Parathyroid adenoma (tissue), 2 donors: Measurements from ENCODE around the gene SMIM28.
"Not testable (repeated sequence)": the region's sequence is repeated elsewhere in the genome, so short reads cannot be mapped to it uniquely, and the experiment has no call there.

ENCODE experiments used
- H2AFZ ChIP-seq: fragments of 300-600 bp; sonication (generic); one replicate; pipeline ENCODE4 v1.7.0; 2017; ENCODE audit warnings: antibody characterized with exemption, mild to moderate bottlenecking
- H3K27ac ChIP-seq: fragments of 300-600 bp; sonication (generic); one replicate; pipeline ENCODE4 v1.7.0; 2017
- H3K27me3 ChIP-seq: fragments of 300-600 bp; sonication (generic); one replicate; pipeline ENCODE4 v1.7.0; 2017; ENCODE audit warnings: low read length; ENCODE audit not compliant: control insufficient read depth, insufficient read depth
- H3K36me3 ChIP-seq: fragments of 300-600 bp; sonication (generic); one replicate; pipeline ENCODE4 v1.7.0; 2017; ENCODE audit warnings: low read length; ENCODE audit not compliant: control insufficient read depth, insufficient read depth
- H3K4me1 ChIP-seq: fragments of 300-600 bp; sonication (generic); one replicate; pipeline ENCODE4 v1.7.0; 2017; ENCODE audit warnings: control low read depth
- H3K4me2 ChIP-seq: fragments of 300-600 bp; sonication (generic); one replicate; pipeline ENCODE4 v1.7.0; 2017; ENCODE audit warnings: low read length
- H3K4me3 ChIP-seq: fragments of 300-600 bp; sonication (generic); one replicate; pipeline ENCODE4 v1.7.0; 2017; ENCODE audit warnings: low read depth, low read length
- H3K79me2 ChIP-seq: fragments of 300-600 bp; sonication (generic); one replicate; pipeline ENCODE4 v1.7.0; 2017; ENCODE audit warnings: control low read depth
- H3K9ac ChIP-seq: fragments of 300-600 bp; sonication (generic); one replicate; pipeline ENCODE4 v1.7.0; 2017; ENCODE audit warnings: mild to moderate bottlenecking
- H3K9me3 ChIP-seq: fragments of 300-600 bp; sonication (generic); one replicate; pipeline ENCODE4 v1.7.0; 2017; ENCODE audit warnings: low read length; ENCODE audit not compliant: control insufficient read depth
- CTCF ChIP-seq: fragments of 300-600 bp; sonication (generic); IDR thresholded peaks from one replicate; pipeline ENCODE4 v1.7.0; 2017; ENCODE audit warnings: antibody characterized with exemption, mild to moderate bottlenecking
- donor health status: primary hyperparathyroidism.

SMIM28 gene

DNA sequence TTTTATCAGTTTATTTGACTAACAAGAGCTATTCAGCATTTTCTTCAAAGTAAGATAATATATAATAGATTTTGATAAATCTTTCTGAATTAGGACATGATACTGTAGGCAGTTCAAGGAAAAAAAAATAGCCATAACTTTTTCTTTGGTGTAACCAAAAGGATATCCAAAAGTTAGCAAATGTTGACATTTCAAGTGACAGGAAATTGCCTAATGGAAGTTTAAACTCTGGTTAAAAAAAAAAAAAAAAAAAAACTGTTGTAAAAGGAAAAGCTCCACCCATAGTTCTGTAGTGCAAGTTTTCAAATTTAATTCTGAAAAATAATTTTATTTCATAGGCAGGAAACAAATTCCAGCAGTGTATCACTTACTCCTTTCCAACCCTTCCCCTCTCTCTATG, 45.2 kb downstream of the SMIM28 start:
- H2AFZ ChIP-seq: no peak overlapping the region
- H3K9ac ChIP-seq: no peak overlapping the region
- no peak overlapping the region for H3K27ac ChIP-seq
- no peaks in the 10 kb centered on the region for H3K4me1 ChIP-seq
- no peaks in the 10 kb centered on the region for H3K27me3 ChIP-seq
- TF ChIP-seq CTCF: no peak
- H3K79me2 ChIP-seq: no peaks in the 10 kb centered on the region
- no peak overlapping the region for H3K4me2 ChIP-seq
- no peak overlapping the region for H3K4me3 ChIP-seq
- no peaks in the 10 kb centered on the region for H3K36me3 ChIP-seq
- no peaks in the 10 kb centered on the region for H3K9me3 ChIP-seq

DNA sequence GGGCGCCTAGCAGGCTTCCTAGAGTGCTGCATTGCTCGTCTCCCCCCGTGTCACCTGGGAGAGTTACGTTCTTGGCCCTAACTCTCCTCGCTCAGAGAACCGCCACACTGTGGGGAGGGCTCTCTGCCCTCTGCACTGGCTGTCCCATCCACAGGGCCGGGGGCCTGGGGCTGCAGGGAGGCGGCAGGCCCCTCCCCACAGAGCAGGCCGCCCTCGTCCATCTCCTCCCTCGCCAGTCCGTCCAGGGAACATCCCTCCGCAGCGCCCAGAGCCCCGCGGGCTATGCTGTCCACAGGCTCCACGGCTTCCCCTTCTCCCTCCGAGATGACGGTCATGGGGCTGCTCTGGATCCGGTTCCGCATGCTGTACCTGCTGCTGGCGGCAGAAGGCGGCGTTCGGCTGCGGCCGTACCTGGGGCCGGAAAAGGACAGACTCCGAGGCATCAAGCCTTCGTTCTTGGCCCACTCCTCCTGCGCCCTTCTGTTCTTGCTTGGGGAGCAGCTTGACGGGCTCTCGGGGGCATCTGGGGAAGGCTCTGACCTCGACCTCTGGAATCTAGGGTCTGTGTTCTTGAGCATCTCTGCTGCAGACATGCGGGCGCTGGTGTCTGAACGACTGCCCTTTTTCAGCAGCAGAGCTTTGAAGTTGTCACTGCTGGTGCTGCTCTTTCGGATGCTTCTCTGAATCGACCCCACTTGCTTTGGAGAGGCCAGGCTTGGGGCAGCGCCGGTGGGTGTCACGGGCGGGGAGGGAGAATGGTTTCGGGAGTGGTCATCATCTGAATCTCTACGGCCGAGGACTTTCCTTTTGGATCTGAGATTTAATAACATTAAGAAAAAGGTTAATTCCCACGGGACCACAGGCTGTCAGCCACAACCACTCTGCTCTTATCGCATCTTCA, 46.5 kb downstream of the SMIM28 start:
- no peak overlapping the region for H2AFZ ChIP-seq
- H3K36me3 ChIP-seq: no peaks in the 10 kb centered on the region
- no peak overlapping the region for H3K4me2 ChIP-seq
- H3K27ac ChIP-seq: no peak overlapping the region
- H3K4me1 ChIP-seq: no peaks in the 10 kb centered on the region
- no peaks in the 10 kb centered on the region for H3K27me3 ChIP-seq
- H3K9ac ChIP-seq: no peak overlapping the region
- no peak for TF ChIP-seq CTCF
- H3K79me2 ChIP-seq: no peaks in the 10 kb centered on the region
- H3K9me3 ChIP-seq: no peaks in the 10 kb centered on the region
- no peak overlapping the region for H3K4me3 ChIP-seq

GRCh38 chr6:138425256-138425655, 47.6 kb downstream of the SMIM28 start:
- not testable (repeated sequence) for H3K4me1 ChIP-seq, H3K4me3 ChIP-seq, H3K9me3 ChIP-seq, H3K9ac ChIP-seq, H3K36me3 ChIP-seq, H2AFZ ChIP-seq, H3K27me3 ChIP-seq, H3K79me2 ChIP-seq, H3K4me2 ChIP-seq, H3K27ac ChIP-seq

DNA sequence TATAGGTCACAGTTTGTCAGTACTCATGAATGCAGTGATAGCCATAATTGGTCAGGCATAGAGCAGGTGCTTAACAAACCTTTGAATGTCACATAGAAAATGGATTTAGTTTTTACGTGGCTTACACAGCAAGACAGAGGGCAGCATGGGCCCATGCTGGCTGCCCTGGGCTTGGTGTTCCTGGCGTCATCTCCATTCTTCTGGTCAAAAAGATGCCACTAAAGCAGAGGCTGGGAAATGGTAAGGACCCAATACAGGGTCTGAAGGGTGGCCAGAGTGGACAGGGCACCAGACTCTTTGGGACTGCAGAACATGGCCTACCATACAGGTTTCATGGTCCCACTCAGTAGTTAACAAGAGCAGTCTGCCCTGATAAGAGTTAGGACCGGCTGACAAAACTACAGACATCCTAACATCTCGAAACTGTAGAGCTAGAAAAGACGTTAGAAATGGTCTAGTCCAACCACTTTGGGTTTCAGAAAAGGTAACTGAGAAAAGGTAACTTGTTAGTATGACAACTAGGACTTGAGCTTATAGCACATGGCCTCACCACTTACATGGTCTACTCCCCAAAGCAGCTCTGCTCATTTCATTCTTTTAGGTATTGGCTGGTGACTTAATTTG, 48.9 kb downstream of the SMIM28 start:
- Histone ChIP-seq H3K36me3 (no peaks in the 10 kb centered on the region), H3K4me2 (no peak overlapping the region), H3K4me1 (no peaks in the 10 kb centered on the region), H3K4me3 (no peak overlapping the region), H3K27me3 (no peaks in the 10 kb centered on the region), H3K9ac (no peak overlapping the region), H3K79me2 (no peaks in the 10 kb centered on the region), H3K27ac (no peak overlapping the region), H2AFZ (no peak overlapping the region), H3K9me3 (no peaks in the 10 kb centered on the region)
- TF ChIP-seq CTCF: no peak

DNA sequence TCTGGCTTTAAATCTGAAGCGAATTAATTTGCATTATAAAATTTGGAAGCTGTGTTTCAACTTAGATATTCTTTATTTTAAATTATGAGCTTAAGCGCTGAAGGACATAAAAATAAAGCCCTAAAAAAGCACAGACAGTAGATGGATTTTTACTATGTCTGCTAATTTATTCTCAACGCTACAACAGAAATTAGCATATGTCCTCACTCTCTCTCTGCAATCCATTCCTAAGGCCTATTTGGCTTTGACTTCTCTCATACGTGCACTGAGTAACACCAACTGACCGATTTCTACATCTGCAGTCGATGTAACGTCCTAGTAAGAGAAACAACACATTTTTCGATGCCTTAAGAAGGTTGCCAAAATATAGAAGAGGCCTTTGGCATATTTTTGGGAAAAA, 50.0 kb downstream of the SMIM28 start:
- no peak for TF ChIP-seq CTCF
- H3K79me2 ChIP-seq: no peaks in the 10 kb centered on the region
- H3K4me1 ChIP-seq: no peaks in the 10 kb centered on the region
- no peak overlapping the region for H2AFZ ChIP-seq
- H3K27me3 ChIP-seq: no peaks in the 10 kb centered on the region
- H3K4me2 ChIP-seq: no peak overlapping the region
- H3K9me3 ChIP-seq: no peaks in the 10 kb centered on the region
- H3K9ac ChIP-seq: no peak overlapping the region
- H3K27ac ChIP-seq: no peak overlapping the region
- H3K4me3 ChIP-seq: no peak overlapping the region
- H3K36me3 ChIP-seq: no peaks in the 10 kb centered on the region
